Parathyroid adenoma (tissue), 2 donors: ENCODE results near the gene SEMA3F.

ENCODE experiments used
- H2AFZ ChIP-seq: fragments of 300-600 bp; sonication (generic); one replicate; pipeline ENCODE4 v1.7.0; 2017; ENCODE audit warnings: antibody characterized with exemption, mild to moderate bottlenecking
- H3K27ac ChIP-seq: fragments of 300-600 bp; sonication (generic); one replicate; pipeline ENCODE4 v1.7.0; 2017
- H3K27me3 ChIP-seq: fragments of 300-600 bp; sonication (generic); one replicate; pipeline ENCODE4 v1.7.0; 2017; ENCODE audit warnings: low read length; ENCODE audit not compliant: control insufficient read depth, insufficient read depth
- H3K36me3 ChIP-seq: fragments of 300-600 bp; sonication (generic); one replicate; pipeline ENCODE4 v1.7.0; 2017; ENCODE audit warnings: low read length; ENCODE audit not compliant: control insufficient read depth, insufficient read depth
- H3K4me1 ChIP-seq: fragments of 300-600 bp; sonication (generic); one replicate; pipeline ENCODE4 v1.7.0; 2017; ENCODE audit warnings: control low read depth
- H3K4me2 ChIP-seq: fragments of 300-600 bp; sonication (generic); one replicate; pipeline ENCODE4 v1.7.0; 2017; ENCODE audit warnings: low read length
- H3K4me3 ChIP-seq: fragments of 300-600 bp; sonication (generic); one replicate; pipeline ENCODE4 v1.7.0; 2017; ENCODE audit warnings: low read depth, low read length
- H3K79me2 ChIP-seq: fragments of 300-600 bp; sonication (generic); one replicate; pipeline ENCODE4 v1.7.0; 2017; ENCODE audit warnings: control low read depth
- H3K9ac ChIP-seq: fragments of 300-600 bp; sonication (generic); one replicate; pipeline ENCODE4 v1.7.0; 2017; ENCODE audit warnings: mild to moderate bottlenecking
- H3K9me3 ChIP-seq: fragments of 300-600 bp; sonication (generic); one replicate; pipeline ENCODE4 v1.7.0; 2017; ENCODE audit warnings: low read length; ENCODE audit not compliant: control insufficient read depth
- CTCF ChIP-seq: fragments of 300-600 bp; sonication (generic); IDR thresholded peaks from one replicate; pipeline ENCODE4 v1.7.0; 2017; ENCODE audit warnings: antibody characterized with exemption, mild to moderate bottlenecking
- donor health status: primary hyperparathyroidism.

SEMA3F gene

GRCh38 chr3:50219285-50219684 is 64.2 kb downstream of the SEMA3F start:
- no peaks in the 10 kb centered on the region for H3K9me3 ChIP-seq
- no peak overlapping the region for H3K4me3 ChIP-seq
- no peaks in the 10 kb centered on the region for H3K79me2 ChIP-seq
- no peak for TF ChIP-seq CTCF
- H3K27ac ChIP-seq = no peak overlapping the region
- H3K4me2 ChIP-seq = no peak overlapping the region
- no peaks in the 10 kb centered on the region for H3K4me1 ChIP-seq
- no peaks in the 10 kb centered on the region for H3K36me3 ChIP-seq
- no peak overlapping the region for H2AFZ ChIP-seq
- no peaks in the 10 kb centered on the region for H3K27me3 ChIP-seq
- H3K9ac ChIP-seq = no peak overlapping the region

- TF ChIP-seq CTCF = no peak
- no peak overlapping the region for H3K9ac ChIP-seq
- H3K9me3 ChIP-seq = no peaks in the 10 kb centered on the region
- H3K27me3 ChIP-seq = no peaks in the 10 kb centered on the region
- H2AFZ ChIP-seq = no peak overlapping the region
- no peak overlapping the region for H3K4me3 ChIP-seq
- H3K36me3 ChIP-seq = no peaks in the 10 kb centered on the region
- H3K4me2 ChIP-seq = no peak overlapping the region
- H3K4me1 ChIP-seq = no peaks in the 10 kb centered on the region
- no peak overlapping the region for H3K27ac ChIP-seq
- no peaks in the 10 kb centered on the region for H3K79me2 ChIP-seq
These were observed 65.0 kb downstream of the SEMA3F start for GRCh38 chr3:50220109-50220508.

- H3K79me2 ChIP-seq = no peaks in the 10 kb centered on the region
- H3K36me3 ChIP-seq = no peaks in the 10 kb centered on the region
- TF ChIP-seq CTCF = no peak
- no peak overlapping the region for H3K9ac ChIP-seq
- no peaks in the 10 kb centered on the region for H3K9me3 ChIP-seq
- no peak overlapping the region for H3K4me2 ChIP-seq
- H3K4me3 ChIP-seq = no peak overlapping the region
- H3K27ac ChIP-seq = no peak overlapping the region
- H2AFZ ChIP-seq = no peak overlapping the region
- H3K27me3 ChIP-seq = no peaks in the 10 kb centered on the region
- no peaks in the 10 kb centered on the region for H3K4me1 ChIP-seq
These were observed 65.9 kb downstream of the SEMA3F start for GRCh38 chr3:50221051-50221410.

- Histone ChIP-seq H3K4me3 (no peak overlapping the region), H3K79me2 (no peaks in the 10 kb centered on the region), H3K36me3 (no peaks in the 10 kb centered on the region), H3K27me3 (no peaks in the 10 kb centered on the region), H3K4me2 (no peak overlapping the region), H3K27ac (no peak overlapping the region), H3K4me1 (no peaks in the 10 kb centered on the region), H3K9ac (no peak overlapping the region), H2AFZ (no peak overlapping the region), H3K9me3 (no peaks in the 10 kb centered on the region)
- TF ChIP-seq CTCF = no peak
These were observed 66.5 kb downstream of the SEMA3F start for GRCh38 chr3:50221411-50222168.

- Histone ChIP-seq H3K36me3 (no peaks in the 10 kb centered on the region), H3K79me2 (no peaks in the 10 kb centered on the region), H3K9ac (no peak overlapping the region), H3K27ac (no peak overlapping the region), H3K9me3 (no peaks in the 10 kb centered on the region), H2AFZ (no peak overlapping the region), H3K4me1 (peaks cover 5% of the 10 kb centered on the region), H3K4me3 (no peak overlapping the region), H3K4me2 (no peak overlapping the region), H3K27me3 (no peaks in the 10 kb centered on the region)
- no peak for TF ChIP-seq CTCF
These were observed 67.0 kb downstream of the SEMA3F start for GRCh38 chr3:50222169-50222528.
